ENCODE results near the gene KRTAP5-10.
"Not testable (repeated sequence)": the region's sequence is repeated elsewhere in the genome, so short reads cannot be mapped to it uniquely, and the experiment has no call there.

Gene KRTAP5-10

DNA sequence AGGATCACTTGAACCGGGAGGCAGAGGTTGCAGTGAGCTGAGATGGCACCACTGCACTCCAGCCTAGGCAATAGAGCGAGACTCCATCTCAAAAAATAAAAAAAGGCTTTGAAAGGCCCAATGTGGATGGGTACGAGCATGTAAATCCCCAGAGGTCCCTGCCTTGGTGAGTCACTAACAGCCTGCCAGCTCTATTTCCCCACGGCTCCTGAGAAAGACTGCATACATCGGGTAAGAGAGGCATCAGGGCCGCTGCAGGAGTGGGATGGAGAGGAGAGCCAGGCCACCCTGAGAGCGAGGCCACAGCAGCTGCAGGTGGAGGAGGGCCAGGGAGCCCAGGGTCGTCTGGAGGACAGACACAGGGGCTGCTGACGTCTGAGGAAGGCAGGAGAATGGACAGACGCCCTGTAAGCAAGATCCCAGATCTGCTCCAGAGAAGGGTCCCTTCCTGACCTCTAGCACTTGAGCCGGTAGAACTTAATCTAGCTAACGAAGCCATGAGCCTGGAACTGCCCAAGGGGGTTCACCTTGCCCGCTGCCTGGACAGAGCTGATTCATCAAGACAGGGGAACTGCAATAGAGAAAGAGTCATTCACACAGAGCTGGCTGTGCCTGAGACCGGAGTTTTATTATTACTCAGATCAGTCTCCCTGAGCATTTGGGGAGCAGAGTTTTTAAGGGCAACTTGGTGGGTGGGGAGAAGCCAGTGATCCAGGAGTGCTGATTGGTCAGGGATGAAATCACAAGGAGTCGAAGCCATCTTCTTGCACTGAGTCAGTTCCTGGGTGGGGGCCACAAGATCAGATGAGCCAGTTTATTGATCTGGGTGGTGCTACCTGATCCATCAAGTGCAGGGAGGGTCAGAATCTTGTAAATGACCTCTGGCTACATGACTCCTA is 22.2 kb upstream of the KRTAP5-10 start:
- DNase-seq, result no peak

DNA sequence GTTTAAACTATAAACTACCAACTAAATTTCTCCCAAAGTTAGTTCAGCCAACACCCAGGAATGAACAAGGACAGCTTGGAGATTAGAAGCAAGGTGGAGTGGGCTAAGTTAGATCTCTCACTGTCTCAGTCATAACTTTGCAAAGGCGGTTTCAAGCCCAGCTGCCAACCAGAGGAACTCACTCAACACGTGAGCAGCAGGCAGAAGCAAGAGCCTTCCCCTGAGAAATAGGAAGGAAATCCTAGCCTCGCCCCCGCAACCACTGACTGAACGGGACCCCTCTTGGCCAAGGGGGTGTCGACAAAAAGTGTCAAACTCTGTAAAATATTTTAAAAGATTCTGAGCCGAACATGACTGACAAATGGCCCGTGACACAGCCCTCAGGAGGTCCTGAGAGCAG is 21.5 kb upstream of the KRTAP5-10 start:
- no peak for DNase-seq

DNA sequence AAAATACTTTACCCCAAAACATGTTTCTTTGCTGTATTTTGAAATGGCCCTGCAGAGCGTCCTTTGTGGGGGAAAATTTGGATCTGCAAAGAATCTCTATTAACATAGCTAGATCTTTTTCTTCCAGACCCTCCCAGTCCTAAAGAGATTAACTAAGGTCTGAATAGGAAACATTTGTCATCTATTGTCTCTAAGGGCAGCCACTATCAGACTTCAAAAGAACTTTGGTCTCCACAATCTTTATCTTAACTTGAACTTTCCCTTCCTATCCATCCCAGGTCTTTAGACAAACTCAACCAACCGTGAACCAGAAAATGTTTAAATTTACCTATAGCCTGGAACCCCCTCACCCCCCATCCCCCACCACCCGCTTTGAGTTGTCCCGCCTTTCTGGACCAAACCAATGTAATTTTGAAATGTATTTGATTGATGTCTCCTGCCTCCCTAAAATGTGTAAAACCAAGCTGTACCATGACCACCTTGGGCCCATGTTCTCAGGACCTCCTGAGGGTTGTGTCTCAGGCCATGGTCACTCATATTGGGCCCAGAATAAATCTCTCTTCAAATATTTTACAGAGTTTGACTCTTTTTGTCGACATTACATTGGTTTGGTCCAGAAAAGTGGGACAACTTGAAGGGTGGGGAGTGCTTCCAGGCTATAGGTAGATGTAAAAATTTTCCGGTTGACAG is 20.7 kb upstream of the KRTAP5-10 start:
- DNase-seq, result no peak

DNA sequence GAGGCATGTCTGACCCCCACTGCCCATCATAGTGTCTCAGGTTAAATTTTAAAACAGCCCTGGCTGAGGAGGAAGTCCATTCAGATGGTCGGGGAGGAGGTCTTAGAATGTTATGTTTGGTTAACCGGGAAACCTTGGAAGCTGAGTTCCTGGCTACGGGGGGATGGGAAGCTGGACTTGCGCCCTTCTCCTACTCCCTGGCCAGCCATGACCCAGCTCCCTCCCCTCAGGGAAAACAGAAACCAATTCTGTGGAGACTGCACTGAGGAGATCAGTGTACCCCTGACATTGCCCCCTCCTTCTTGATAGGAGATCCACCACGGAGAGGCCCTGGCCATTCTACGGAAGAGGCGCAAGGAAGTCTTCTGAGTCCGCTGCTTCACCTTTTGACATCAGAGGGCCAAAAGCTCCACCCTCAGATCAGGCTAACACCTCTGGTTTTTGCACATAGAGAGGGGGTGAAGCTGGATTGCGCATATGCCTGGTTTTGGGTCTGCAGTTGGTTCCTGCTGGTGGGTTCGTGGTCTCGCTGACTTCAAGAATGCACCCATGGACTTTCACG is 19.9 kb upstream of the KRTAP5-10 start:
- no peak for DNase-seq

DNA sequence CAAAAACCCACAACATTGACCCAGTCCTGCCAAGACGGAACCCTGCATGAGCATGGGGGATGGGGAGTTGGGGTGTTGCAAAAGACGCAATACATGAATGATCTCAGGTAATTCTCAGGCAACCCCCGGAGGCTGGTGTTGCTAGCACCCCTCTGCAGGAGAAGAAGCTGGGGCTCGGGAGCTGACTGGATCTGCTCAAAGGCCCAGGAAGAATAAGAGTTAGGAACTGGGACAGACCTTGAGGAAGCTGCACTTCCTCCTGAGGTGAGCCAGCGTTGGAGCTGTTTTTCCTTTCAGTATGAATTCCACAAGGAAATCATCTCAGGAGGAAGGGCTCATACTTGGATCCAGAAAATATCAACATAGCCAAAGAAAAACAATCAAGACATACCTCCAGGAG is 17.2 kb upstream of the KRTAP5-10 start, which contains the start of gene KRTAP5-9:
Gene KRTAP5-9 (plus strand): TSS at position 301 of the 400 bp plus-strand sequence. CDS start 238 bp downstream, outside the sequence.
- DNase-seq, result no peak

DNA sequence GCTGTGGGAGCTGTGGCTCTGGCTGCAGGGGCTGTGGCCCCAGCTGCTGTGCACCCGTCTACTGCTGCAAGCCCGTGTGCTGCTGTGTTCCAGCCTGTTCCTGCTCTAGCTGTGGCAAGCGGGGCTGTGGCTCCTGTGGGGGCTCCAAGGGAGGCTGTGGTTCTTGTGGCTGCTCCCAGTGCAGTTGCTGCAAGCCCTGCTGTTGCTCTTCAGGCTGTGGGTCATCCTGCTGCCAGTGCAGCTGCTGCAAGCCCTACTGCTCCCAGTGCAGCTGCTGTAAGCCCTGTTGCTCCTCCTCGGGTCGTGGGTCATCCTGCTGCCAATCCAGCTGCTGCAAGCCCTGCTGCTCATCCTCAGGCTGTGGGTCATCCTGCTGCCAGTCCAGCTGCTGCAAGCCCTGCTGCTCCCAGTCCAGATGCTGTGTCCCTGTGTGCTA is 16.6 kb upstream of the KRTAP5-10 start:
- no peak for DNase-seq

DNA sequence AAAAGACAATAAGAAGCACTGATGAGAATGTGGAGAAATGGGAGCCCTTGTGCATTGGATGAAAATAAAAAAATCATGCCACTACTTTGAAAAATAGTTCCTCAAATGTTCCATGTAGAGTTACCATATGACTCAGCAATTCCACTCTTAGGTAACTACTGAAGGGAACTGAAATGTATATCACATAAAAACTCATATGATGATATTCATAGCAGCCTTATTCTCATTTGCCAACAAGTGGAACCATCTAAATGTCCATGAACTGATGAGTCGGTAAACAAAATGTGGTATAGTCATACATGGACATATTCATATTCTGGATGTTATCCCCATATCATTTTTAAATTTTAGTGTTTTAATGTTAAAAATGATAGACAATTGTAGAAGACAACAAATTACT is 13.7 kb upstream of the KRTAP5-10 start:
- DNase-seq, result no peak

DNA sequence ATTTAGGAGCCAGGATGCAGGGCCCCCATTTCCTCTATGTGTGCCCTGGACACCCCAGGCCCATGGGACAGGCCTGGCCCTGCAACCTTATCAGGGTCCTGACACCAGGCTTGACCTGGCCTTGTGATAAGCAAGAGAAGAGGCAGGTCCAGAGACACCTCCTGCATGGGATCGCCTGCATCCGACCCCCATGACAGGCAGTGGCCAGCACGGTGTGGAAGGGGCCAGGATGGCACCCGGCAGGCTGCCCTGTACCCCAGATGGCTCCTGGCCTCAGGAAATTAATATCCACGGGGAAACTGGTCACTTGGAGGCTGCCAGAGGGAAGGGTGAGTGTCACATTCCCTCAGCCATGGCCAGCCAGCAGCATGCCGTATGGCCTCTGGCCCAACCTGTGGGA is 10.4 kb upstream of the KRTAP5-10 start:
- DNase-seq, result no peak

DNA sequence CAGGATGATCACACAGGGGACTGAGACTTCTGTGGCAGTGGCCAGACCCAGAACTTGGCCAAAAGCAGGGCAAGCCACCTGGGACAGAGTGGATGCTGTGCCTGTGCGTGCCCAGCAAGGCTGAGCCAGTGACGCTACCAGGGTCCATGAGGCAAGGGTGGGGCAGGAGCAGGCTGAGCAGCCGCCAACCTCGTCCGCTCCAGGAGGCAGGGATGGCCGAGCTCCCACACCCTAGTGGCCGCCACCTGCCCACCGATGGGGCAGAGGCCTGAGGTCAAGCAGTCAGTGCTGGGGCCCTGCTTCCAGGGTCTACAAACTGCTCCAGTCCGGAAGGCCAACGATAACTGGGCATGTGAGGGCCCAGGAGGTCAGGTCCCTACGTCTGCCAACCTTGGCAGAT is 9.9 kb upstream of the KRTAP5-10 start:
- DNase-seq, result no peak

DNA sequence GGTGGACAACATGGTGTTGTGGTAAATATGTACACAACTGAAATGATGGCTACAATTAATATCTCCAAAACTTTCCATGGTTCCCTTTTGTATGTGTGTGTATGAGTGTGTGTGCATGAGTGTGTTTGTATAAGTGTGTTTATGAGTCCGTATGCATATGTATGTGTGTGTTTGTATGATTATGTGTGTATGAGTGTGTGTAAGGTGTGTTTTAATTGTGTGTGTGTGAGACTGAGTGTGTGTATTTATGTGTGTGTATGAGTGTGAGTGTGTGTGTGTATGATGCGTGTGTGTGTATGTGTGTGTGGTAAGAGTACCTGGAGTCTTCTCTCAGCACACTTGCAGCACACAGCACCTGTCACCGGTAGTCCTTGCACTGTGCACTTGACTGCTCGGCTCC is 9.3 kb upstream of the KRTAP5-10 start:
- no peak for DNase-seq

DNA sequence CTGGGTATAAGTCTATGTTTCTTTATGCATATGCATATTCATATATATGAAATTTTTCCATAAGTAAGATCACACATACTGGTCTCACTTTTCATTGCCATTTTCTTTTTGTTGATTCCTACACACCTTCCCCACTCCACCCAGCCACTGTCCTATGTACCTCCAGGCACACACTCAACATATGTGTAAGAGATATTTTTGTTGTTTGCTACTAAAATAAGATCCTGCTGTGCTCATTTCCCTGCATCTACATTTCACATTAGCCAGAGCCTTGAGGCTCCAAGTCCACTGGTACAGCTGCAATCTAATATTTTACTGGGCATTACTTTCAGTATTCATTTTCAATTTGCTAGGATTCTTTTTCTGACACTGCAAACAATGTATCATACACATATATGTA is 8.1 kb upstream of the KRTAP5-10 start:
- no peak for DNase-seq

DNA sequence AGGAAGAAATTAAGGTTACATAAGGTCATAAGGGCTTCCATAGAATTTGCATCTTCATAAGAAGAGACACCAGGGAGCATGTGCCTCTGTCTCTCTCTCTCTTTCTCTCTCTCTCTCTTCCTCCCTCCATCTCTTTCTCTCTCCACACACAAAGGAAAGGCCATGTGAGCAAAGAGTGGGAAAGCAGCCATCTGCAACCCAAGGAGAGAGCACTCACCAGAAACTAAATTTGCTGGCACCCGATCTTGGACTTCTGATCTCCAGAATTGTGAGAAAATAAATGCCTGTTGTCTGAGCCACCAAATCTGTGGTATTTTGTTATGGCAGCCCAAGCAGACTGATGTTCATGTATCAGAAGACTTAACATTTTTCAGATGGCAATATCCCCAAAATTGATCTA is 6.4 kb upstream of the KRTAP5-10 start:
- DNase-seq, result no peak

DNA sequence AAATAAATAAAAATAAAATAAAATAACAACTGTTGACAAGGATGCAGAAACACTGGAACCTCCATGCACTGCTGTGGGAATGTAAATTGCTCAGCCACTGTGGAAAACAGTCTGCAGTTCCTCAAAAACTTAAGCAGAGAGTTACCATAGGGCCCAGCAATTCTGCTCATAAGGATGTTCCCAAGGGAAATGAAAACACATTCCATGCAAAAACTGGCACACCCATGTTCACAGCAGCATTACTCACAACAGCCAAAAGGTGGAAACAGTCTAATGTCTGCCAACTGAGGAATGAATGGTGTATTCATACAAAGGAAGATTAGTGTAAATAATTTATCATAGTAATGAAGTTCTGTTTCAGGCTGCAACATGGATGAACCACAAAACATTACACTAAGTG is 3.2 kb upstream of the KRTAP5-10 start:
- DNase-seq, result no peak

DNA sequence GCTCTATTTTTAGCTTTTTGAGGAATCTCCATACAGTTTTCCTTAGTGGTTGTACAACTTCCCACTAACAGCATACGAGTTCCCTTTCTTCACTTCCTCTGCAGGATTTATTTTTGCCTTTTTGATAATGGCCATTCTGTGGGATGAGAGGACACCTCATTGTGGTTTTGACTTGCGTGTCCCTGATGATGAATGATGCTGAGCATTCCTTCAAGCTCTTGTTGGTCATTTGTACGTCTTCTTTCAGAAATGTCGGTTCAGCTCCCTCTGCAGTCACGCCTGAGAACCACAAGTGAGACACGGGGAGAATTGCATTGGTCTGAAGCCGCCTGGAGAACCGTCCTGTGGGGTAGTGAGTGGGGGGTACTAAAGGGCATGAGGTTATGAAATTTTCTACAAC is 2.0 kb upstream of the KRTAP5-10 start:
- no peak for DNase-seq

DNA sequence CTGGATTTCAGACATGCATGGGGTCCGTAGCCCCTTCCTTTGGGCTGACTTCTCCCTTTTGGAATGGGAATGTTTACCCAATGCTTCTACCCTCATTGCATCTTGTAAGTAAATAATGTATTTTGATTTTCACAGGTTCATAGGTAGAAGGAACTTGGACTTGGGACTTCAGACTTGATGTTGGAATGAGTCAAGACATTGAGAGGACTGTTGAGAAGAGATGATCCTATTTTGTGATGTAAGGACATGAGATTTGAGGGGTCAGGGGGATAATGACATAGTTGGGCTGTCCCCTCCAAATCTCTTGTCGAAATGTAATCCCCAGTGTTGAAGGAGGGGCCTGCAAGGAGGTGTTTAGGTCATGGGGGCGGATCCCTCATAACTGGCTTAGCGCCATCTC is 933 bp upstream of the KRTAP5-10 start:
- DNase-seq, result no peak

DNA sequence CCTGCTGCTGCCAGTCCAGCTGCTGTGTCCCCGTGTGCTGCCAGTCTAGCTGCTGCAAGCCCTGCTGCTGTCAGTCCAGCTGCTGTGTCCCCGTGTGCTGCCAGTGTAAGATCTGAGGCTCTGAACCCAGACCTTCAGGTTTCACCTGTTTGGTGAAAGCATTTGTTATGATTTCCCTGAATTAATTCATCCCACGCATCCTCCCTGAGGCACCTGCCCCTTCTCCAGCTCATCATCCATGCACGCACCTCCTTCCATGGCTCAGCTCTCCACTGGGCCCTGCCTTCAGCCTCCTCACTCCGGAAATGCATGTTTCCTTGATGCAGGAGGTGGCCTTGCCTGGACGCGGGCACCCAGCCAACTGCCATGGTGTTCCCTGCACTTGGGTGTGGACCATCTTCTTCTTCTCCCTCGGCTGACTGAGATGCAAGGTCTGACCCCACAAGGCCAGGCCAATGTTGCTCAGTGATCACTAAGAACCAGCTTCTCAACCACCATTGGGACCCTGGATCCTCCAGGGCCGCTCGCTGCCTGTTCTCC is 788 bp downstream of the KRTAP5-10 start:
- no peak for DNase-seq

DNA sequence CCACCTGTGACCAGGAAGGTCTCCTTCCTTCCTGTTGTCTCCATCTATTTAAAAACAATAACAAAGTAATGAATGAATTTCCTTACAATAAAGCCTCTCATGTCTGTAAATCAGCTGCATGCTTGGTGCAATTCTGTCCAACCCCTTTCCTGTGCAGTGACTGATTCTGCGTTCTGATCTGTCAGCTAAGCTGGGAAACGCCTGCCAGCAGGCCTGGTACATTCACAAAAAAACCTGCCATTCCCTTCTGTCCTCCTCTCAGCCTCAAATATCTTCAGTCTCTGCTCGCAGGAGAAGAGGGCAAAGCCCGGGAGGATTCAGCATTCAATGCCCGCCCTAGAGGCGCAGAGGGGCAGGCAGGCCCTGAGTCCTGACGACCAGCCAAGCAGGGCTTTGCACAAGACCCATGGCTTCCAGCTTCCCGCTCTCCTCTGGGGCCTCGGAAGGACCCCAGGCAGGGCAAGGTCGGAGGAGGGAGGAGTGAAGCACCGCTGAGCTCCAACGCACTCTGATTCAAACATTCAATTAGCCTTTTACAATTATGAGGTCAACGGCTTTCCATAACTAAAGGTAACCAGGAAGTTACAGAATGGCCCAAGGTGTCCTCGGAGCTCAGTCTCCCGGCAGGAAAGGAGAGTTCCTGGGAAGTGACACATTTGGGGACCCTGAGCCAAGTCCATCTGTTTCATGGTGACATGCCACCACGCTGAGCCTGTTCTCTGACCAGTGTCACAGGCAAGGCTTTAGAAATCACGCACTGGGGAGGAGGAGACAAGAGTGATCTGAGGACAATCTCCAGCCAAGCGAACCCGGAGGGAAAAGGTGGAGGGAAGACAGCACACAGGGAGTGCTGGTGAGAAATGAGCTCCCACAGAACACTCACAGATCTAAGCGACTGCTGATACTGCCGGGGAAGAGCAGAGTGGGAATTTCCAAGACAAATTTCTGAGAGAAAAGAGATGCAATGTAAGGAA is 1.6 kb downstream of the KRTAP5-10 start:
- not testable (repeated sequence) for DNase-seq

DNA sequence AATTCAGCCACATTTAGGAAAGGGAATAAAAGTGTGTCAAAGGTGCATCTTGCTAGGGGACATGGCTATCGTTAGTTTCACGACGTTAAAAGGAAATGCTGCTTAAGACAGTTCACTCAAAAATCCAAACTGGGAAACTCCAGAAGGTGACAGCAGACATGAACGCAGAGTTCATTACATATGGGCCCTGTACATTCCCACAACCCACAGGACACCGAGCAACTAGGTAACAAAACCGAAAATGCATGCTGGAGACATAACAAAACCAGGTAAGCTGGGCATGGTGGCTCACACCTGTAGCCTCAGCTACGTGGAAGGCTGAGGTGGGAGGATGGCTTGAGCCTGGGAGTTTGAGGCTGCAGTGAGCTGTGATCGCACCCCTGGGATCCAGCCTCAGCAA is 2.3 kb downstream of the KRTAP5-10 start:
- not testable (repeated sequence) for DNase-seq

DNA sequence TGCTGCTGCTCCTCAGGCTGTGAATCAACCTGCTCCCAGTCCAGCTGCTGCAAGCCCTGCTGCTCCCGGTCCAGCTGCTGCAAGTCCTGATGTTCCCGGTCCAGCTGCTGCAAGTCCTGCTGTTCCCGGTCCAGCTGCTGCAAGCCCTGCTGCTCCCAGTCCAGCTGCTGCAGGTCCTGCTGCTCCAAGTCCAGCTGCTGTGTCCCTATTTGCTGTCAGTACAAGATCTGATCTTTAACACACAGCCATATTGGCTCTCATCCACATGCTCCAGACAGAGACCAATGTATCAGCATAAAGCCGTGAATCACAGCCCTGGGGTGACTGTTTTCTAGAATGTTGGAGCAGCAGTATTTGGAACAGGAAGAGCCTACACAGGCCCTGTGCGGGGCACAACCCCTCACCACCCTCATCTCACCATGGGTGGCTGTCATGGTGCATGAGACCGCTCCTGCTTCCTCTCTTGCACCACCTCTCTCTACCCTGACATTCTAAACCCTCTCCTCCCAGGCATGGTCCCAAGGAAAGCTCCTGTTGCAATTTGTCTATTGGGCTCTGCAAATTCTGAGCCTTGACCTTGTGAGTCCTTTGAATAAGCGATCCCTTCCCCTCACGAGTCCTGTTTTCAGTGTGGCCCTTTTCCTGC is 3.5 kb downstream of the KRTAP5-10 start:
- DNase-seq, result no peak

DNA sequence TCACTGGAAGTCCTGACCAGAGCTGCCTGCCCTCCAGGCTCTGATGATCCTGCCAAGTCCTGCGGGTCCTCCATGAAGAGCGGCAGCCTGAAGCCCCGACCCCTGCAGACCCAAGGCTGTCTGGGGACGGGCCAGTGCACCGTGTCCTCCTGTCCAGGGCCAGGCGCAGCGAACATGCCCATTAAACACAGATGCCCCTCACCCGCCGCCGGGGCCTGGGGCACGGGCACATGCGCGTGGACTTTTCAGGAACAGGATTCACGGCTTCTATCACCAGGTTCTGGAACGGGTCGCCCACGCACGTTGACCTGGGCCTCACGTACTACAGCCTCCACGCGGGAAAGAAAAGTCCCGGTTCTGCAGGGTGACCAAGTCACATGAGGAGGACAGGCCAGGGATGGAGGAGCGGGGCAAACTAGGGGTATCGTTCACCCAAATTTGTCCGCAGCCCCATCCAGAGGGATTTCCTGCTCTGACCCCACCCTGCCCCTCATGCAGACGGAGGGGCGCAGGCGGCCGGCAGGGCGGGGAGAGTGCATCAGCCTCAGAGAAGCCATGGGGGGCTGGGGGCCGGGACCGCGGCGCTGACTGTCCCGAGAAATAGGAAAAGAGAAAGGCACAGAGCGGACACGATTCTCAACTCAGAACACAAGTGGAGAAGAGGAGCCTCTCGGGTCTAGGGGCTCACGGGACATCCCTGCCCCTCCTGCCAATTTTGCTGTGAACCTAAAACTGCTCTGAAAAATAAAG is 5.9 kb downstream of the KRTAP5-10 start:
- not testable (repeated sequence) for DNase-seq

DNA sequence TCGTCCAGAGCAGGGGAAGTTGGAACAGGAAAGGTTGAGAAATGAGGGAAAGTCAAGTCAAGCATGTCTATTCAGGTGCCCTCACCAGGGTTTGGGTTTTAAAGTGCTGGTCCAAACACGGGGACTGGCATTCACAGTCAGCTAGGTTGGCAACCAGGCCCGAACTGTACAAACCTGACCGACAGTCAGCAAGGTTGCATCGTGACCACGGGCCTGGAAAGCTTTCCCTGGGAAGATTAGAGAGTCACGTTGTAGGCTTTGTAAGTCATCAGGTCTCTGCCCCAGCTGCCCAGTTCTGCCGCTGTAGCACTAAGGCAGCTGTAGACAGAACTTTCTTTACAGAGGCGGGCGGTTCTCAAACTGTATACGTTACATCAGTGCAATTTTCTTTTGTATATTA is 7.4 kb downstream of the KRTAP5-10 start:
- DNase-seq, result no peak

Data from activated CD4-positive, alpha-beta T cell treated with anti-CD3 and anti-CD28 coated beads for 4 hours (primary cell).